Measurements from ENCODE around the gene TBC1D21. TPM values are rescaled to one million over a fixed set of nuclear protein-coding genes. Genes with fewer than 3 reads are reported as not detected.

TBC1D21 gene
- polyA plus RNA-seq, 1 donor (not counting 4 experiments of a cell fraction or from before 2014, with no cell fraction given), result not detected

GRCh38 chr15:73829523-73829922 lies 43.8 kb upstream of the TBC1D21 start:
- Histone ChIP-seq H3K4me1 (ENCODE audit: control insufficient read depth, extremely low read depth, insufficient read depth, low read length) (peaks cover 5% of the 10 kb centered on the region), H3K4me2 (ENCODE audit: control insufficient read depth, extremely low read depth, insufficient read depth, low read depth, low read length) (no peak overlapping the region), H3K4me3 (ENCODE audit: control insufficient read depth in 2 of 3, extremely low read depth in 1 of 3, insufficient read depth in 2 of 3, low read depth in 1 of 3, low read length in 3 of 3) (no peak overlapping the region), H3K9me3 (ENCODE audit: control insufficient read depth, low read depth, low read length) (no peaks in the 10 kb centered on the region), H3K36me3 (ENCODE audit: control insufficient read depth in 2 of 2, extremely low read depth in 1 of 2, insufficient read depth in 2 of 2, low read length in 2 of 2) (no peaks in the 10 kb centered on the region), H3K27ac (ENCODE audit: control insufficient read depth, insufficient read depth, low read length) (no peak overlapping the region), H3K9me1 (ENCODE audit: control insufficient read depth, extremely low read depth, insufficient read depth, low read length) (no peaks in the 10 kb centered on the region), H3K27me3 (ENCODE audit: control insufficient read depth, extremely low read depth, insufficient read depth, low read length) (no peaks in the 10 kb centered on the region), H3K9ac (ENCODE audit: control insufficient read depth, extremely low read depth, insufficient read depth, low read length) (no peak overlapping the region), H2AFZ (ENCODE audit: control insufficient read depth, low read length) (no peak overlapping the region), H4K20me1 (ENCODE audit: control insufficient read depth, extremely low read depth, insufficient read depth, low read length) (no peaks in the 10 kb centered on the region), H3K79me2 (ENCODE audit: control insufficient read depth, insufficient read depth, low read length) (no peaks in the 10 kb centered on the region)
- no peak for TF ChIP-seq EZH2 (IDR thresholded peaks at IDR 0.05; ENCODE audit: low read length)
- TF ChIP-seq, protein P1, sequence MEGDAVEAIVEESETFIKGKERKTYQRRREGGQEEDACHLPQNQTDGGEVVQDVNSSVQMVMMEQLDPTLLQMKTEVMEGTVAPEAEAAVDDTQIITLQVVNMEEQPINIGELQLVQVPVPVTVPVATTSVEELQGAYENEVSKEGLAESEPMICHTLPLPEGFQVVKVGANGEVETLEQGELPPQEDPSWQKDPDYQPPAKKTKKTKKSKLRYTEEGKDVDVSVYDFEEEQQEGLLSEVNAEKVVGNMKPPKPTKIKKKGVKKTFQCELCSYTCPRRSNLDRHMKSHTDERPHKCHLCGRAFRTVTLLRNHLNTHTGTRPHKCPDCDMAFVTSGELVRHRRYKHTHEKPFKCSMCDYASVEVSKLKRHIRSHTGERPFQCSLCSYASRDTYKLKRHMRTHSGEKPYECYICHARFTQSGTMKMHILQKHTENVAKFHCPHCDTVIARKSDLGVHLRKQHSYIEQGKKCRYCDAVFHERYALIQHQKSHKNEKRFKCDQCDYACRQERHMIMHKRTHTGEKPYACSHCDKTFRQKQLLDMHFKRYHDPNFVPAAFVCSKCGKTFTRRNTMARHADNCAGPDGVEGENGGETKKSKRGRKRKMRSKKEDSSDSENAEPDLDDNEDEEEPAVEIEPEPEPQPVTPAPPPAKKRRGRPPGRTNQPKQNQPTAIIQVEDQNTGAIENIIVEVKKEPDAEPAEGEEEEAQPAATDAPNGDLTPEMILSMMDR (optimal IDR thresholded peaks at IDR 0.05 in 1 of 3, IDR thresholded peaks at IDR 0.05 in 1 of 3, conservative IDR thresholded peaks at IDR 0.05 in 1 of 3; ENCODE audit: extremely low read depth in 1 of 3, insufficient read depth in 2 of 3, low read length in 3 of 3), result no peak
- dilution Hi-C loops (cut with MboI; ENCODE audit: extremely low pct_ligation_motif_present, low sequenced_read_pairs), result no loop called here
- DNase-seq (ENCODE audit: low read depth, low spot score) (no peak), FAIRE-seq (no peak)

DNA sequence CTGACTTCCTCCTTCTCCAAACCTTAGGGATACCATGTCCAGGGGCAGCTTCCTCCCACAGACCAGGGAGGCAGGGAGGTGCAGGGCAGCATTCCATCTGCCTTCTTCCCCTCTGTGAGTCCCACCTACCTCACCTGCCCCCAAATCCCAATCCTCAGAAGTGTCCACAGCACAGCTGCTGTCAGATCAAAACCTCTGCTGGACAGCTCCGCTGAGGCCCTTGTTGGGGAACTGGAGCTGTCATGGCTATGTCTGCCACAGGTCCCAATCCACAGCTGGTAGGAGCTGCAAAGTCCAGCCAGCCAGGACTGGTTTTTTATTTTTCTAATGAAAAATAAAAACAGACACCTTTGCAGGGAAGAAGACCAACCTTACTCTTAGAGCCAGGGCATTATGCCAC lies 40.7 kb upstream of the TBC1D21 start:
- H3K27me3 ChIP-seq (ENCODE audit: control insufficient read depth, extremely low read depth, insufficient read depth, low read length), result no peaks in the 10 kb centered on the region
- dilution Hi-C loops (cut with MboI; ENCODE audit: extremely low pct_ligation_motif_present, low sequenced_read_pairs), result no loop called here

DNA sequence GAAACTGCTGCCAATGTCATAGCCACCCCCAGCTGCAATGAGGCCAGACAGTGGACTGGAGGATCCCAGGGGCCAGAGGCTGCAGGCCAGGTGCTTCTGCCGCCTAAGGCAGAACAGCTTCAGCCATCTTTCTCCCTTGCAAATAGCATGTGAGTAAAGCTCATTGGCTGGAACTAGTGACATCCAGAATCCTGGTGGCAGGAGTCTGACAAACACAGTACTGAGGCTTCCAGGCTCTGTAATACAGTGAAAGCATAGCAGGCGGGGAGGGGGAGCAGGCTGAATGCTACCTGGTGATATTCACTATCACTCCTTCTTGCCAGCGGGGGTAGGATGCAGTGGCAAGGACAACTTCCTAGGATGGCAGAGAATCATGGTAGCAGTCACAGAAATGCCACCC lies 36.5 kb upstream of the TBC1D21 start:
- FAIRE-seq, result no peak
- peaks cover 21% of the 10 kb centered on the region for H3K27me3 ChIP-seq (ENCODE audit: control insufficient read depth, extremely low read depth, insufficient read depth, low read length)
- no peaks in the 10 kb centered on the region for H3K79me2 ChIP-seq (ENCODE audit: control insufficient read depth, insufficient read depth, low read length)
- DNase-seq (ENCODE audit: low read depth, low spot score), result no peak
- no peak overlapping the region for H2AFZ ChIP-seq (ENCODE audit: control insufficient read depth, low read length)
- no peak overlapping the region for H3K27ac ChIP-seq (ENCODE audit: control insufficient read depth, insufficient read depth, low read length)
- no peak for TF ChIP-seq EZH2 (IDR thresholded peaks at IDR 0.05; ENCODE audit: low read length)
- TF ChIP-seq, protein P1 (optimal IDR thresholded peaks at IDR 0.05 in 1 of 3, IDR thresholded peaks at IDR 0.05 in 1 of 3, conservative IDR thresholded peaks at IDR 0.05 in 1 of 3; ENCODE audit: extremely low read depth in 1 of 3, insufficient read depth in 2 of 3, low read length in 3 of 3), result no peak
- no peaks in the 10 kb centered on the region for H3K9me1 ChIP-seq (ENCODE audit: control insufficient read depth, extremely low read depth, insufficient read depth, low read length)
- H3K9me3 ChIP-seq (ENCODE audit: control insufficient read depth, low read depth, low read length), result no peaks in the 10 kb centered on the region
- dilution Hi-C loops (cut with MboI; ENCODE audit: extremely low pct_ligation_motif_present, low sequenced_read_pairs), result no loop called here
- H3K9ac ChIP-seq (ENCODE audit: control insufficient read depth, extremely low read depth, insufficient read depth, low read length), result no peak overlapping the region
- no peak overlapping the region for H3K4me3 ChIP-seq (ENCODE audit: control insufficient read depth in 2 of 3, extremely low read depth in 1 of 3, insufficient read depth in 2 of 3, low read depth in 1 of 3, low read length in 3 of 3)
- H4K20me1 ChIP-seq (ENCODE audit: control insufficient read depth, extremely low read depth, insufficient read depth, low read length), result no peaks in the 10 kb centered on the region
- no peaks in the 10 kb centered on the region for H3K36me3 ChIP-seq (ENCODE audit: control insufficient read depth in 2 of 2, extremely low read depth in 1 of 2, insufficient read depth in 2 of 2, low read length in 2 of 2)
- no peaks in the 10 kb centered on the region for H3K4me1 ChIP-seq (ENCODE audit: control insufficient read depth, extremely low read depth, insufficient read depth, low read length)
- H3K4me2 ChIP-seq (ENCODE audit: control insufficient read depth, extremely low read depth, insufficient read depth, low read depth, low read length), result no peak overlapping the region

More for the DNA sequence above, 40.7 kb upstream of the TBC1D21 start:
- Histone ChIP-seq H3K36me3 (ENCODE audit: control insufficient read depth in 2 of 2, extremely low read depth in 1 of 2, insufficient read depth in 2 of 2, low read length in 2 of 2) (no peaks in the 10 kb centered on the region), H3K9me1 (ENCODE audit: control insufficient read depth, extremely low read depth, insufficient read depth, low read length) (no peaks in the 10 kb centered on the region), H3K4me1 (ENCODE audit: control insufficient read depth, extremely low read depth, insufficient read depth, low read length) (no peaks in the 10 kb centered on the region), H3K79me2 (ENCODE audit: control insufficient read depth, insufficient read depth, low read length) (no peaks in the 10 kb centered on the region), H3K9ac (ENCODE audit: control insufficient read depth, extremely low read depth, insufficient read depth, low read length) (no peak overlapping the region), H2AFZ (ENCODE audit: control insufficient read depth, low read length) (no peak overlapping the region), H3K4me2 (ENCODE audit: control insufficient read depth, extremely low read depth, insufficient read depth, low read depth, low read length) (no peak overlapping the region), H3K9me3 (ENCODE audit: control insufficient read depth, low read depth, low read length) (no peaks in the 10 kb centered on the region), H3K4me3 (ENCODE audit: control insufficient read depth in 2 of 3, extremely low read depth in 1 of 3, insufficient read depth in 2 of 3, low read depth in 1 of 3, low read length in 3 of 3) (no peak overlapping the region), H4K20me1 (ENCODE audit: control insufficient read depth, extremely low read depth, insufficient read depth, low read length) (no peaks in the 10 kb centered on the region), H3K27ac (ENCODE audit: control insufficient read depth, insufficient read depth, low read length) (no peak overlapping the region)
- no peak for TF ChIP-seq EZH2 (IDR thresholded peaks at IDR 0.05; ENCODE audit: low read length)
- DNase-seq (ENCODE audit: low read depth, low spot score) (no peak), FAIRE-seq (no peak)
